HG02938 (cell line): ENCODE data around the gene OR4P4.

Experiments
- ATAC-seq: cut with Tn5 transposase; IDR thresholded peaks from one replicate; pipeline ENCODE4 v1.9.1; 2021; ENCODE audit warnings: mild to moderate bottlenecking, moderate library complexity; ENCODE audit not compliant: unreplicated experiment

OR4P4 gene

GRCh38 chr11:55634813-55635212, at the start of gene OR4P4:
OR4P4 (plus strand) TSS chr11:55635113.
- no peak for ATAC-seq

- no peak for ATAC-seq
Measured at GRCh38 chr11:55607545-55607944, 27.4 kb upstream of the OR4P4 start, which contains the start of gene OR4C11. OR4C11 (minus strand) TSS chr11:55607645; CDS start chr11:55604373, 3,272 bp downstream.

GRCh38 chr11:55624531-55624930, 10.4 kb upstream of the OR4P4 start:
- ATAC-seq, result no peak

GRCh38 chr11:55648027-55648426, 13.1 kb downstream of the OR4P4 start, which contains the start of gene OR4S2:
OR4S2 (plus strand) TSS chr11:55648327; CDS start chr11:55650904, 2,577 bp downstream.
- ATAC-seq, result no peak

- ATAC-seq, result no peak
Measured at GRCh38 chr11:55652560-55652959, 17.6 kb downstream of the OR4P4 start.

GRCh38 chr11:55655096-55655495, 20.2 kb downstream of the OR4P4 start:
- ATAC-seq, result no peak

GRCh38 chr11:55658031-55658573, 23.2 kb downstream of the OR4P4 start:
- ATAC-seq, result peak; percentile 98

- peak; percentile 32 for ATAC-seq
Measured at GRCh38 chr11:55658608-55659007, 23.7 kb downstream of the OR4P4 start.

GRCh38 chr11:55661901-55662300, 27.0 kb downstream of the OR4P4 start, which contains the start of gene OR4C6:
OR4C6 (plus strand) TSS chr11:55662201; CDS start chr11:55665167, 2,966 bp downstream.
- no peak for ATAC-seq

- ATAC-seq, result no peak
Measured at GRCh38 chr11:55669376-55669775, 34.5 kb downstream of the OR4P4 start.

- ATAC-seq, result no peak
Measured at GRCh38 chr11:55673860-55674259, 38.9 kb downstream of the OR4P4 start.
